Measurements from ENCODE around the gene TGFB2. TPM values are rescaled to one million over a fixed set of nuclear protein-coding genes. Genes with fewer than 3 reads are reported as not detected.
A peak's percentile ranks its signal among the peaks of the same experiment; 100 is the strongest.

TGFB2 gene
- total and polyA plus RNA-seq, 4 donors: 0.21 to 0.75 (median 0.41) TPM

GRCh38 chr1:218302155-218302554 lies 43.0 kb upstream of the TGFB2 start:
- Histone ChIP-seq H3K27me3 (ENCODE audit: control insufficient read depth in 4 of 4, insufficient read depth in 4 of 4, low read length in 3 of 4) (no peaks in the 10 kb centered on the region), H3K4me3 (ENCODE audit: low read depth in 1 of 3, low read length in 3 of 3) (no peak overlapping the region), H3K36me3 (ENCODE audit: control insufficient read depth in 4 of 4, insufficient read depth in 3 of 4, low read depth in 1 of 4, low read length in 3 of 4) (peaks cover 0 to 16% (median 4%) of the 10 kb centered on the region in 4 donors), H3K9ac (ENCODE audit: low read depth in 1 of 2, low read length in 2 of 2) (no peak overlapping the region), H3K9me3 (ENCODE audit: control insufficient read depth in 4 of 4, low read length in 3 of 4) (no peaks in the 10 kb centered on the region), H3K27ac (ENCODE audit: low read depth in 1 of 2, low read length in 2 of 2) (no peak overlapping the region), H3K4me1 (ENCODE audit: control insufficient read depth in 4 of 4, insufficient read depth in 4 of 4, low read length in 3 of 4) (no peaks in the 10 kb centered on the region)
- TF ChIP-seq NR2F2 (IDR thresholded peaks at IDR 0.05) (no peak), ATF3 (IDR thresholded peaks at IDR 0.05) (no peak), FOXA2 (IDR thresholded peaks at IDR 0.05) (no peak)
- DNase-seq (ENCODE audit: low spot score): no peak
- 98% methylated on average over 3 of the region's 3 CpGs for WGBS

- TF ChIP-seq ZBTB33 (IDR thresholded peaks at IDR 0.05): no peak
- TF ChIP-seq MAX (IDR thresholded peaks at IDR 0.05): no peak
- no peak for TF ChIP-seq FOXA2 (IDR thresholded peaks at IDR 0.05)
- TF ChIP-seq RXRA (IDR thresholded peaks at IDR 0.05): no peak
- TF ChIP-seq SP1 (IDR thresholded peaks at IDR 0.05): no peak
- Histone ChIP-seq H3K9me3 (ENCODE audit: control insufficient read depth in 4 of 4, low read length in 3 of 4) (no peaks in the 10 kb centered on the region), H3K4me3 (ENCODE audit: low read depth in 1 of 3, low read length in 3 of 3) (no peak overlapping the region), H3K9ac (ENCODE audit: low read depth in 1 of 2, low read length in 2 of 2) (no peak overlapping the region), H3K27ac (ENCODE audit: low read depth in 1 of 2, low read length in 2 of 2) (no peak overlapping the region), H3K36me3 (ENCODE audit: control insufficient read depth in 4 of 4, insufficient read depth in 3 of 4, low read depth in 1 of 4, low read length in 3 of 4) (peaks cover 0 to 20% (median 4%) of the 10 kb centered on the region in 4 donors), H3K27me3 (ENCODE audit: control insufficient read depth in 4 of 4, insufficient read depth in 4 of 4, low read length in 3 of 4) (no peaks in the 10 kb centered on the region), H3K4me1 (ENCODE audit: control insufficient read depth in 4 of 4, insufficient read depth in 4 of 4, low read length in 3 of 4) (no peaks in the 10 kb centered on the region)
- DNase-seq (ENCODE audit: low spot score): no peak
These were observed 41.8 kb upstream of the TGFB2 start for GRCh38 chr1:218303176-218303879.

GRCh38 chr1:218304281-218305039 lies 40.7 kb upstream of the TGFB2 start:
- H3K27me3 ChIP-seq (ENCODE audit: control insufficient read depth in 4 of 4, insufficient read depth in 4 of 4, low read length in 3 of 4): no peaks in the 10 kb centered on the region
- no peak overlapping the region for H3K4me3 ChIP-seq (ENCODE audit: low read depth in 1 of 3, low read length in 3 of 3)
- H3K36me3 ChIP-seq (ENCODE audit: control insufficient read depth in 4 of 4, insufficient read depth in 3 of 4, low read depth in 1 of 4, low read length in 3 of 4): peaks cover 0 to 24% (median 4%) of the 10 kb centered on the region in 4 donors
- 84% methylated on average over 8 of the region's 8 CpGs for WGBS
- no peak overlapping the region for H3K27ac ChIP-seq (ENCODE audit: low read depth in 1 of 2, low read length in 2 of 2)
- no peaks in the 10 kb centered on the region for H3K4me1 ChIP-seq (ENCODE audit: control insufficient read depth in 4 of 4, insufficient read depth in 4 of 4, low read length in 3 of 4)
- peak; percentile 83 for DNase-seq (ENCODE audit: low spot score)
- TF ChIP-seq HNF4G (IDR thresholded peaks at IDR 0.05): no peak
- no peak for TF ChIP-seq REST (IDR thresholded peaks at IDR 0.05)
- no peak for TF ChIP-seq FOXA1 (IDR thresholded peaks at IDR 0.05)
- TF ChIP-seq TAF1 (conservative IDR thresholded peaks at IDR 0.05): no peak
- TF ChIP-seq RAD21 (IDR thresholded peaks at IDR 0.05): no peak
- no peak for TF ChIP-seq FOXA2 (IDR thresholded peaks at IDR 0.05)
- no peak for TF ChIP-seq CTCF (IDR thresholded peaks at IDR 0.05; ENCODE audit: low read depth, low read length, missing input control)
- no peak for TF ChIP-seq EGR1 (IDR thresholded peaks at IDR 0.05; ENCODE audit: low read depth in 2 of 2)
- no peak for TF ChIP-seq JUND (IDR thresholded peaks at IDR 0.05)
- TF ChIP-seq YY1 (IDR thresholded peaks at IDR 0.05): no peak
- H3K9ac ChIP-seq (ENCODE audit: low read depth in 1 of 2, low read length in 2 of 2): no peak overlapping the region
- H3K9me3 ChIP-seq (ENCODE audit: control insufficient read depth in 4 of 4, low read length in 3 of 4): no peaks in the 10 kb centered on the region

Data from liver (tissue), 9 donors.